Measurements from ENCODE around the gene BMF.

The BMF gene

DNA sequence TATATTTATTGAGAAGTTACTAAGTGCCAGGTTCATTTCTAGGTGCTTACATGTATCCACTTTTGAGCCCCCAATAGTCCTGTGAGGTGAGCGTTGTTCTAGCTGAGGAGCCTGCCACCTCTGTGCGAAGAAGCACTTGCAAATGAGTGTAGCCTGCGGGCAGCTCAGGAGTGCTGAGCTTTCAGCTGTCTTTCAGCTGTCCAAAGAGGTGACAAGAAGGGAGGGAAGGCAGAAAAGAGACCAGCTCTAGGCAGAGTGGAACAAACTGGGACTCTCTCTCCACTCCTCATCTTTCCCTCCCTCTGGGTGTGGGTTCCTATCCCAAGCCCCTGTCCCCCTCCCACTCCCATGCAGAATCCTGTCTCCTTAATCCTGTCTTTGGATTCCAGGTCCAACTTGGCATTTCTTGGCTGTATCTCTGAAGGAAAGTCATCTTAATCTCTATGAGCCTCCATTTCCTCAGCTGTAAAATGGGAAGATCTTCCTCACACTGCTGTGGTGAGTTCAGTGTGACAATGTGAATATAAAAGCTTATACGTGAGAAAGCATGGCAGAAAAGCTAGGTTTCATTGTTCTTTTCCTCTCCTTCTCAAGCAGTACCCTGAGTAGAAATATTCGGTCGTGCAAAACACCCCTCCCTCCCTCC, 63.0 kb downstream of the BMF start:
- DNase-seq = no peak

DNA sequence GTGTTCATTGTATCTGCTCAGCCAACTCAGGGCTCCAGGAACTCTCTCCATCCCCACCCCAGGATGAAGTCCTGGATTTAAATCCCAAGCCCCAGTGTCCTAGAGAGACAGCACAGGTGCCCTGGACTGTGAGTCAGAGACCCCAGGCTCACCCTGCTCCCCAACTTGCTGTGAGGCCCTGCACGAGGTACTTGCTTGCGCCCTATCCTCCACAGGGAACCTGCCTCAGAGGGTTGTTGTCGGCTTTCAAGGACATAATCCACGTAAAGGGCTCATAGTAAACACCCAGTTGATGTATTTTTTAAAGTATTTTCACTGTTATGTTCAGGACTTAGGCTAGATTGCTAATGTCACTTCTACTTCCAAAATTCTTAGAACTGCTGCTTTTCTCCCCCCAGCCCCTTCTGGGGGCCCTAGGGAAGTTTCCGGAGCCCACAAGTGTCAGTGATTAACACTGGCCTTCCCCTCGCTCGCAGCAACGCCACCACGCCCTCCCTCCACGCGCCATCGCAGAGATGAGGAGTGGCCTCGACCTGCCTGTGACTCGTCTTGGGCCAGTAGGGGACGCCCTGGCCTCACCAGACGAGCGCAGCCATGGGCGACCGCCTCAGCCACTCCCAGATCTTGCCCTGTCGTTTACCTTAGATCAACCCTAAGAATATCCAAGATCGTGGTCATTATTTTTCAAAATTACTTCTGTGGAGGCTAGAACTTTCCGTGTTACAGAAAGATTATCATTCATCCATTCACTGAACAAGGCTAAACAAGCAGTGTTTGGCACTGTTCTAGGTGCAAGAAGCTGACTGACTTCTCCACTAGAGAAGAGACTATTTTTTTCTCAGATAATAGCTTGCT, 63.7 kb downstream of the BMF start:
- DNase-seq = peak; percentile 89

DNA sequence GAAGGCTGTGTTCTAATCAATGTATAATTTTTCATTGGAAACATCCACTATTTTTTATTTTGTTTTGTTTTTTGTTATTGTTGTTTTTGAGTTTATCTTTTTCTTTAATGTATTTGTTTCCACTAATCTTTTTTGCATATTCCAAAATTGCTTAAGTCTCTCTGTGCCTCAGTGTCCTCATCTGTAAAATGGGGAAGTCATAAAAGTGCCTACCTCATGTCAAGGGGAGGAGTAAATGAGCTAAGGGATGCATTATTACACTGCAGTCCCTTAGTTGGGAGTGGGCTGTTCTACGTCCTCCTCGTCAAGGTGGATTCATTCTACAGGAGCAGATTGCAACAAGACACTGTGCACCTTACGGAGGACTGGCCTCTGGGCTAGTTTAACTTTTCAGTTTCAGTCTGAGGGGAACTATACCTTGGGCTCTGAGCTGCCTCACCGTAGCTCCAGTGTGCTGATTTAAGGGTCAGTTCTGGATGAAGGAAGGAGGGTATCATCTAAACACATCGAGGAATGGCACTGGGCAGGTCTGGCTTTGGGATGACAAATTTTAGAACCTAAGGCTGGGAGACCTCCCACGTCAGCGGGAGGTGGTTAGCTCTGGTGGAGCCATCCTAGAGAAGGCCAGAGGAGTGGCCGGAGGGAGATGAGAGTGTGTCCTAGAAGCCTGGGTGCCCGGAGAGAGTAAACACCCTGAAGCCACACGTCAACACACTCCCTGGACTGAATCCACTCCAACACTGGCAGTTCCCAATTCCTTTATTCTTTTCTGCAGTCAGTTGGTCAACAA, 64.6 kb downstream of the BMF start:
- no peak for DNase-seq

DNA sequence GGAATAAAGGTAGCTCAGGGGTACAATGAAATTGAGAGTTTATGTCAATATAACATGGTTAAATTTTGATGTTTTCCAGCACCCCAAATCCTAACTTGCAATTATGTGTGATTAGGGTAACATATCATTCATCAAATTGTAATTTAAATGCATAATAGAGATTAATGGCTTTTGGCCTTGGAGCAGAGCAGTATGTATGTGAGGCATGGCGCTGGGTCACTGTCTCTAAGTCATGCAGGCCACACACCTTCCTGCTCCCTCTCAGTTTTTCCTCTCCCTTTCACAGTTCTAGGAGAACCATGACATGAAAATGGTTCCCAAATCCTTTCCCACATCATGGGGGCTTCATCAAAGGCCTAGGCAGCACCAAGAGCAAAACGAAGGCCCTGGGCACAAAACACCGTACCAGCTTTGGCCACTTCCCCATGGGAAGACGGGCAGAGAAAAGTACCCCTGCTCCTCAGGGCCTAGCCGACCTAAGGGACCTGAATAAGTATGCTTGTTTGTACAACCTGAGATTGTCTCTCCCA, 65.8 kb downstream of the BMF start:
- no peak for DNase-seq

DNA sequence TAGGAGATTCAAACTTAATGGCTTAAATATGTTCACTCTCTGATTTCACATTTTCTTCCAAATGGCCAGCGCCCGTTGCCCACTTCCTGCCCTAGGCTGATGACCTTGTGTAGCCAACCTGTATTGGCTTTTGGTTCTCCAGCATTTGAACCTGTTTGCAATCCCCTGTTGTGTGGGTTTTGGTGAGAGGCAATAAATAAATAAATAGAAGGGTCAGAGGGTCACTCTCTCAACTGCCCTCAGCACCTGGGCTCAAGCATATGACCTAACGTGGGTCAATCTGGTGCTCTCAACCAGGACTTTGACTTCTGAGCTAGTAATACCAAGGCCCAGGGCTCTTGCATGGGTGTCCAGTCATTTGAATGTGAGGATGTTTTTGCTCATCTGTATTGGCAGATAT, 67.9 kb downstream of the BMF start:
- no peak for DNase-seq

DNA sequence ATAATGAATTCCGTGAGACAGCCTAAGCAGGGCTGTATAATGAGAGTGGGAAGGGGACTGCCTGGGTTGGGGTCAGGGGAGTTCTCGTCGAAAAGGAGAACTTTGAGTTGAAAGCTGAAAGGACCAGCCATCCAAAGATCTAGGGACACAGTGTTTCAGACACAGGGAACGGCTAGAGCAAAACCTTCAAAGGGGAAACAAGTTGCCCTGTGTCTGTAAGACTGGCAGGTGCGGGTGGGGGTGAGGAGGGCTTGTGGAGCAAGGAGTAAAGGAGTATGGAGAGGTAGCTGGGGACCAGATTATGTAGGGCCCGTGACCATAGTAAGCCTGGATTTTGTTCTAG, 68.4 kb downstream of the BMF start:
- no peak for DNase-seq

DNA sequence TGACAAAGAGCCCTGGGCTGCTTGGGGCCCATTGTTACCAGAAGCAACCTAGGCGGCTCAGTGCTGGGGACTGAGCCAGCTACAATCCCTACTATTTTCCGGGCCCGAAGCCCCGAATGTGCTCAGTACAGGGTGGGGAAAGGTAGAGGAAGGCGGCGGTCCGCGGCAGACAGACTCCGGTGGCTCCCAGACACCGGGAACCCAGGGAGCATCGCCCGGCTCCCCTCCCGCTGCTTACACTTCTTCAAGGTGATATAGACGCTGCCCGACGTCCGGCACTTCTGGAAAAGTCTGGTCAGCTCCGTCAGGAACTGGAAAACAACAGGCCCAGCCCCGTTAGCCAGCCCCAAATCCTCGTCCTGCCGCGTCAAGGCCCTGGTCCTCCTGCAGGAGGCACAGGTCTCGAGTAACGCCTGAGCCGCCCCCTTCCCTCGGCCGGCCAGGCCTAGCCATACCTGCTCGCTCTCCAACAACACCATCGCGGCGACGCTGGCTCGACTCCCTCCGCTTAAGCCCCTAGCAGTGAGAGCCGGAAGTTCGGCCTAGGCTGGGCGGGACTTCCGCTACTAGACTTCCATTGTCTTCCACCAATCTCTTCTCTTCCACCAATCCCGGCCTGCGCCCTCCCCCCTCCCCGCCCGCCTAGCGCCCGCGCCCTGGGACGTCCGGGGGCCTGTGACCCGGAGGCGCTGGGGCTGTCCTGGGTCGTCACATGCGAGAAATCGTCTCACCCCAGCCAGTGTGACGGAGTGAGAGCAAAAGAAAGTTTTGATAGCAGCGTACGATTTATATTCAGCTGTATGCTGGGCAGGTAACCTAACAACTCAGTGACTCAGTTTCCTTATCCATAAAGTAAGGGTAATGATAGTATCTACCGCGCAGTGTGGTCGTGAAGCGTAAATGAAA, 69.8 kb downstream of the BMF start, which contains the start of gene SRP14:
SRP14 (minus strand) TSS at position 544 of the 906 bp plus-strand sequence; CDS start at position 479, 65 bp downstream.
- DNase-seq = peak; percentile 96

DNA sequence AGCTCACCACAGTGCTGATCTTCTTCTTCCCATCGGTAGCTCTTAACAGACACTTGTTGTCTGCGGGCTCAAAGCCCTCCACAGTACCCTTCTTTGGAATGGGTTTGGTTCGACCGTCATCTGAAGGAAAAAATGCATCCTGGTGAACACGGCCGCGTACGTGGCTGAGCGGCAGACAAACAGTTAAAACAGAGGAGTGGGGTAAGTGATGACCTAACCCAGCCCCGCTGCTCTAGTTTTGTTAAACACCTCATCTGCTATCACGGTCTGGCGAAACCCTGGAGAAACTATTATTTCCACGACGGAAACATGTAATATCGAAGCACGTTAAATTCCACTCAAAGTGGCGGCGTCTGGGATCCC, 70.4 kb downstream of the BMF start:
- DNase-seq = no peak
